ENCODE data around the gene EDIL3.

The EDIL3 gene

DNA sequence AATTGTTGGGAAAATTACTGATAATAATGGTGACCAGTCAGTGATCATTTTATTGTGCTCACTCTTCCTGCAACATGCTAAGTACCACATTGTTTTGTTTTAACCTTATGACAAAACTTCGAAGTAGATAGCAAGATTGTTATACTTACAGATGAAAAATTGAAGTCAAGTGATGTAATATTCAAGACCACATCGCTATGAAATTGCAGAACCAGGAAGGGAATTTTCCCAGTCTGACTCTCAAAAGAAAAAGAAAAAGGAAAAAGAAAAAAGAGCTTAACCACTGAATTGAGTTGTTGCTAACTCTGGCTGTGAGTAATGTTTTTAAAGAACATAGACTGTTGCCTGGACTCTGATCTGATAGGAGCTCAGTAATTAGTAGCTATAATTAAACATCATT lies 493.4 kb downstream of the EDIL3 start:
- no peak for DNase-seq (ENCODE audit: low read depth in 1 of 2, low spot score in 1 of 2)
- in situ Hi-C loops (cut with HindIII; ENCODE audit: low pct_unique_long_range_greater_than_20kb, low sequenced_read_pairs) = no loop called here
- TF ChIP-seq JUND (IDR thresholded peaks at IDR 0.05; ENCODE audit: low read depth) = no peak

Data from T47D (cell line).